Hematopoietic multipotent progenitor cell treated with erythropoietin and hydrocortisone succinate and interleukin-3 and kit ligand, for 6 days (in vitro differentiated cells): ENCODE results near the gene HNRNPR.
"Not testable (repeated sequence)": the region's sequence is repeated elsewhere in the genome, so short reads cannot be mapped to it uniquely, and the experiment has no call there.

Experiments
- DNase-seq: peaks from one replicate; pipeline ENCODE4 v3.0.0-alpha.2; 2015

Gene HNRNPR

DNA sequence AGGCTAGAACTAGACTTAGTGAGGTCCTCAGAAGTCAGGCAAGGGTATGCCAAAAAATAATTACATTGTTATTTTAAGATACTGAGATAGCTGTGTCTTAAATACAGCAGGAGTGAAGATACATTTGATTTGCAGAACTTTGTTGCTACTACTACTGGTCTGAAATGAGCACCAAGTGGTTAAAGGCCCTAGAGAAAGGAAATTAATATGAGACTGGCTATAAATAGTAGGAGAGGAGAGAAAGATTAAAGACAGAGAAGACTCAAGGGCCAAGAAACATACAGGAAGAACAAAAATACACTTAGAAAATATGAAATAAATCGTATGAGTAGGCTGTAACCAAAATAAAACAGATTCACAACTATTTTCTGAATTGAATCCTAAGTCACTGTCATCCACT is 21.3 kb downstream of the HNRNPR start:
- no peak for DNase-seq

DNA sequence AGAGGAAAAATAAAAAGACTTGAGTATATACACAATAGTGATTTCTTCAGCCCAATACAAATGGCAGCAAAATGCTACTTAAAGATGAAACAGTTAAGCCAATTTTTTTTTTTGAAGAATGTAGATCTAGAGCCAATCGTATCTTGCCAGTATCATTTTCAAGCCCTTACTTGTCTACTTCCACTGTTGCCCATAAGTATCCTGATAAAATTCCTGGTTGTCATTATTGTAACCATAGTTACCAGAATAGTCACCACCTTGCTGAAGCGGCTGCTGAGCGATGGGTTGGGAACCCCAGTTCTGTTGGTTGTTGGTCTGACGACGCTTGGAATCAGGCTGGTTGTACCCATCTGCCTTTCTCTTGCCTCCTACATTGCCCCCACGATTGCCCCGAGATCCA is 33.8 kb downstream of the HNRNPR start:
- DNase-seq, result not testable (repeated sequence)

DNA sequence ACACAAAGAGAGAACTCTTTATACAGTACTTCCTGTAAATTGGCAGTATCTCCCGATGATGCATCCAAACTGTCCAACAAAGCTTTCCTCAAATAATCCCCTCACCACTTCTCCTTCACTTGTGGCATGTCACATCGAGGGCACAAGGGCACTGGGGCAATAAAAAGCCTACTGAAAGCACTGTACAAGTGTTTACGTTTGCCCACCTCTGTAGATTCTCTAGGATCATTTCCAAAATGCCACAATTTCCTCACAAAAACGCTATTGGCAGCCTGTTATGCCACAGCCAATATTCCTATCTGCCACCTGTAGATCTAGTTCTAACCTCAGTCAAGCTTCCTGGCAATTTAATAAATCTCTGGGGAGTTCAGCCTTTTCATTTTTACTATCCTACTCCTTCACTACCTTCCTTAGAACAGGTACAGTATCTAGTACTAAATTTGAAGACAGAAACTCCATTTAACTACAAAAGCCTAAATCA is 39.9 kb downstream of the HNRNPR start:
- DNase-seq, result no peak

DNA sequence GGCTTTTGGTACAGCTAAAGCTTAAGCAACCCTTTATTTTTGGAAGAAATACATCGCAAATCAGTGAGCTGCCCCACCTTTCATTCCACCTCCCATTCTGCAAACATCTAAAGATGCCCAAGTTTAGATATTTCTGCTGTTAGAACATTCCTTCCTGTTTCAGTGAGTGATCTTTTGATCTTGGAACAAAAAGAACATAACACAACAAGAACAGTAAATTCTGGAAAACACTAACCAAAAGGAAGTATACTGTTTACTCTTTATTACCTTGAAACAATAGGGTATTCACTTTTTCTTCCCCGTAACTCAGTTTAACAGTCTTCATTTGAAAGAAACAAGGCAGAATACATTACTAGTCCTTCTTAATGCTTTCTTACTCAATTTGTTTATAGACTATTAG is 40.6 kb downstream of the HNRNPR start:
- no peak for DNase-seq

DNA sequence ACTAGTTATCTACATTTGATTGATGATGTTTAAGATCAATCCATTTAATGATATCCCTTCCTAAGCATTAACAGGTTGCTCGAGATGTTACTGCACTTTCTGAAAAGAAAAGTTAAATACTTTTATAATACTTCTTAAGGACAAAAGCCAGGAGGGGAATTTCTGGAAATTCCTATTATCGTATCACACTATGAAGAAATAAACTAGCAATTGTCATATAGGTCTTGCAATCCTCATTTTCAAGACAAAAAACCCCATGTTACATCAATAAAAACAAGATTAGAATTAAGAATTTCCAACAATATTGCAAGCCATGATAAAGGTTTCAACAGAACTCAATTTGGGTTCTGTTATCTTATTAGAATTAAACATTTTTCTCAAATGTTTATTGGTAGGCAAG is 47.2 kb downstream of the HNRNPR start:
- DNase-seq, result no peak

DNA sequence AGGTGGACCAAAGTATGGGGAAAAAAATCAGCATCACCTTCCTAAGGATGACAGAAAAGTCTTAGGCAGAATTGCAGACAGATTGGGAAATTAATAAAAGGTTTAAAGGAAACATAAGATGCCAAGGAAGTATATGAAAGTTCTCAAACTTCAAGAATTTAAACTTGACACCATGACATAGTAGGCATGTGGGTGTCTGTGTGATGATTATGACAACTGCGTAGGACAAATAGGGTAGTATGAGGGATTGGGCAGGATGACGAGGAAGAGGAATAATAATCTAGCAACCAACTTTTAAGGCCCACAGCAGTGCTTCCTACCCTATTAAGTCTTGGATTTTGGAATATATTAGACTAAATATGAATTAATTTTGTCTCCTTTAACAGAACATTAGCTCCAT is 52.4 kb downstream of the HNRNPR start:
- no peak for DNase-seq

DNA sequence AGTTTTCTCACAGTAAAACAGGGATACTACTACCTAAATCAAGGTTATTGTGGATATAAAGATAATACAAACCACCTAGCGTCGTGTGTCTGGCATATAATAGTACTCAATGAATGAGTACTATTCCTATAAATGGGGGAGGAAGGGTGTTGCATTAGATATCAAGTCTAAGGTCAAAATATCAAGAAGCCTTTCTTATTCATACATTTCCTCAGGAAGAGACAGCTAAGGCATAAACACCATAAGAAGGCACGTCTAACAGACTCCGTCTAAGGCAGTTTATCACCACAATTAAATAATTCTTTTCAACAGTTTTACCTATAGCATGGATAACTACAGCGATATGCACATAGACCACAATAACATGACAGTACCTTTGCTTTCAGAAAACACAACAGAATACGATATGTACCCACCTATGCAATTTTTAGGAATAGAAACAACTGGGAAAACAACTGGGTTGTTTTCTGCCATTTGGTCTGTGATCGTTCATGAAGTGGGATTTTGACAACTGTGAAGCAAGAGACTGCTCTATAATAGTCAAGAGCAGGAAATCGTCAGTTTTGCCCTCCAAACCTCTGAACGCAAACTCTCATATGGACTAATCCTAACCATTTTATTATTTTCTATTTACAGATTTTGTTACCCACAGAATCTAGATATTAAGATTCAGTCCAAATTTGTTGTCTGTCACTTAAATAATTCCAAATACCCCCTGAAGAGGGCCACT is 53.1 kb downstream of the HNRNPR start:
- DNase-seq, result no peak

DNA sequence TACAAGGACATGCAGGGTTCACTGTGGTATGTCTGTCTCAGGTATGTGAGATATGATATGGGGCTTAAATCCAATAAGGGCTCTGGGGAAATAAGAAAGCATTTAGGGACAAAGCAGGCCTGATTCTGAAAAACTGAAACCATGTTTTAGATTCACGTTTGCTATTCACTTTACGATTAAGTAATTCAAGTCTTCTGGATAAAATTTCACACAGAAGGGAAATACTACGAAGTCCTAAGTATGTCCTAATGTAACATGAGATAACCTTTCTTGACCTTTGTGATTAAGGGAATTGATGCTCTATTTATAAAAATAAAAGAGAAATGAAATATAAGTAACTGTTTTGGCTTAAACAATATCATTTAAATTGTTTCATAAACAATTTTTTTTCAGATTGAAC is 55.4 kb downstream of the HNRNPR start:
- no peak for DNase-seq

DNA sequence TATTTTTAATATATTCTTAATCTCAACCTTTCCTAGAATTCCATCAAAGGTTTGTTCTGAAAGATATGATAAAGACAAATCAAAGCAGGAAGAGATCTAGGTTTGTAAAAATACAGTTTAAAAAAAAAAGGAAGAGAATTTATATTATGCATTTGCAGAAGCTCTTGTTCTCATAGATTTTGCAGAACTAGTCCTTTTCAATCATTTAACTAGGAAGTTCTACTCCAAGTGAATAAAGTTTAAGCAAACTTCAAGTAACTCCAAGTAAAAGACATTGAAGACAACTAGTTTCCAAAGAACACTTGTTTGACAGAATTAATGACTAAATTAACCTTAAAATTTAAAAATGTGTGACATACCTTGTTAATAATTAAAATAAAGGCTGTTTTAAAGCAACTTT is 55.9 kb downstream of the HNRNPR start:
- no peak for DNase-seq

DNA sequence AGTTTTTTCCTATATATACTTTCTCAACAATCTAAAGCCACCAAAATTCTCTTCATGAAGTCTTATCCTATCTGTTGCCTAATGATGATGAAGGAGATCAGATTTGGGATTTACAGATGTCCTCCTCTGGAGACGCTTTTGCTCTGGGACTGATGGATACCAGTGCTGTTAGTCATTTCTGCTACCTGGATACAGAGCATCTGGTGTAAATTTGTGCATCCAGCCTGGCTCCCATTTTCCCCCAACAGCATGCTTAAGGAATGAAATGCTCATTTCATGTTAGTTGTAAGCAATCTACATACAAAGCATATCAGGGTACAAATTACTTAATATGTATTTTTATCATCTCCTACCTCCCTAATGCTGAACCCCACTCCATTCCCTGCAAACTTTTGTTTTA is 57.7 kb downstream of the HNRNPR start:
- DNase-seq, result no peak

DNA sequence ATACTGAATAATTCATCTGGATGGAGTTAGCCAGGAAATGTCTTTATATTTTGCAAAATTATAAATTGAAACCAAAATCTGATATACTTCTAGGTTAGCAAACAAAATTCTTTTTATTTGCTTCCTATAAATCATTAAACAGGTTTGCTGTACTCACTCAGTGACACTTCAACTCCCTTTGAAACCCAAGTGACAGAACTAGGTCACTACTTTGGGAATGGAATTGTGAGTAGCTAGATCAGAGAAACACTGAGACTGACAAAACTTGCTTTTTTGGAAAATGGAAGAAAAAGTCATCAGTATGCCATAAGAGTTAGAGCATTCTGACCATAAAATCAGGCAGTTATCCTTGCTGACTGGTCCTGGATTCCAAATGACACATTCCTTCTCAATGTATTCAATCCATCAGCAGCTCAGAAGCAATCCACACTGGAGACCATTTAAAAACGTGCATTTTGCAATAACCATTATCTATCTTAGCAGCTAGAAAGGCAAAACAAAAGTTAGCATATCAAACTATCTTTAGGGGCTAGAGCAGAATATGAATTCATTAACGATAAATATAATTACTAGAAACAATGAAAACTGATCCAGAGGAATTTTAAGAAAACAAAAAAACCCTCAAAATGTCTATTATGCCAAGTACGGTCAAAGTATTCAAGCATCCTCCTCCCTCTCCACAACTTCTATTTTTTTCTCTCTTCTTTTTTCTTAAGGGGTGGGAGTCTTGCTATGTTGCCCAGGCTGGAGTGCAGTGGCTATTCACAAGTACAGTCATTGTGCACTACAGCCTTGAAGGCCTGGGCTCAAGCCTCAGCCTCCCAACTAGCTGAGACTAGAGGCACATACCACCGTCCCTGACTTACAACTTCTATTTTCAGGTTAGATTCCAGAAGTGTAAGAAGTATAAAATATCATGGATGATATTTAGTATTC is 60.1 kb downstream of the HNRNPR start:
- DNase-seq, result no peak

DNA sequence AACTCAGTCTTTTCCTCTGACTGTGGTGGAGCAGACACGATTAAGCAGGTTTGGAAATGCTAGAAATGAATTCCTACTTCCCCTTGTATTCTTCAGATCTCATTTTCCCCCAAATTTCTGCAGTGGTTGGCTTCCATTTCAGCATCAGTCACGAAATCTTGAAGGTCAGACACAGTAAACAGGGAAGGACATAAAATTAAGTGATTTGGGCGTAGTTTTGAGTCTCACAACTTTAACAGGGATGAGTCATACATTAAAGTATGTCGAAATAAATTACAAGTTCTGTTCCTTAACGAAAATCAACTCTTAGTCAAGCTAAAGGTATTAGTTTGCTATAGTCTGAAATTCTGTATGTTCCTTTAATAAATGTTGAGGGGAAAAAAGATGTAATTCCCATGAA is 61.1 kb downstream of the HNRNPR start:
- no peak for DNase-seq

DNA sequence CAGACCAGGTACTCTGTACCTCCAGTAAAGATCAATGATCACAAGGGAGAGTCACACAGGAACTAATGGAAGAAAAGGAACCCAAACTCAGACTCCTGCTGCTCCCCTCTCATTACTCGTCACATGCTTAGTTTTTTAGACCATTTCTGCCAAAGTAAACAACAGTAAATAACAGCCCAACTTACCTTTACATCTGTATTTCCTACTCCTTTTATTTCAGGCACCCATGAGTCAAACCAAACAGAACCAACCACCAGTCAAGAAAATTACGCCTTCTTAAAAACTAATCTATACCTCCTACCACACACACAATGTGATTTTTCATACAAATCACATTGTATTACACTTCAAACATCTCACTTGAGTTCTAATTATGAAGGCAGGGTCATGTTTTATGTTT is 65.4 kb downstream of the HNRNPR start:
- DNase-seq, result no peak

DNA sequence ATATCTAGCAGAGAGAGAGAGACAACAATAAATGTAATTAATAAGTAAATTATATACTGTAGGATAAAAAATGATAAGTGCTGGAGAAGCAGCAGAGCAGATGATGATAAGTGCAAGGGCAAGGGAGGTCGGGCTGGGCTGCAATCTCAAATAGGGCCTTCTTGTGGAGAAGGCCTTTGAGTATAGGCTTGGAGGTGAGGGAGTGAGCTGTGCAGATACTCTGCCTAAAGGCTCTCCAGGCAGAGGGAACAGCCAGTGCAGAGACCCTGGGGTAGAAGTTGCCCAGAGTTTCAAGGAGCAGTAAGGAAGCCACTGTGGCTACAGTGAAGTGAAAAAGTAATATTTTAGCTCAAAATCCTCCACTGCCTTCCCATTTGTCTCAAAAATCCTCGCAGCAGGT is 67.6 kb downstream of the HNRNPR start:
- DNase-seq, result peak; percentile 22

DNA sequence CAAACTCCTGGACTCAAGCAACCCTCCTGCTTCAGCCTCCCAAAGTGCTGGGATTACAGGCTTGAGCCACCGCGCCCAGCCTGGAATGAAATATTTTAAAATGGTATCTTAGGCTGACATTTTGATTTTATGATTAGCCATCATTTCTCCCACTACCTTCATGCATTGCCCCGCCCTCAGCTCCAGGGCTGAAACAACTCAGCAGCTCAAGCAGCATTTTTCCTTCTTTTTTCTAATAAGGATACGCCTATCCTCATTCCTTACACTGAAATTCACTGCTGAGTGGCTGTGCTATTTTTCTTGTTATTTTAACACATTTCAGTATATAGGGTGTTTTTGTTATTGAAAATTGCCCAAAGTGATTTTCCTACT is 70.0 kb downstream of the HNRNPR start:
- DNase-seq, result no peak

DNA sequence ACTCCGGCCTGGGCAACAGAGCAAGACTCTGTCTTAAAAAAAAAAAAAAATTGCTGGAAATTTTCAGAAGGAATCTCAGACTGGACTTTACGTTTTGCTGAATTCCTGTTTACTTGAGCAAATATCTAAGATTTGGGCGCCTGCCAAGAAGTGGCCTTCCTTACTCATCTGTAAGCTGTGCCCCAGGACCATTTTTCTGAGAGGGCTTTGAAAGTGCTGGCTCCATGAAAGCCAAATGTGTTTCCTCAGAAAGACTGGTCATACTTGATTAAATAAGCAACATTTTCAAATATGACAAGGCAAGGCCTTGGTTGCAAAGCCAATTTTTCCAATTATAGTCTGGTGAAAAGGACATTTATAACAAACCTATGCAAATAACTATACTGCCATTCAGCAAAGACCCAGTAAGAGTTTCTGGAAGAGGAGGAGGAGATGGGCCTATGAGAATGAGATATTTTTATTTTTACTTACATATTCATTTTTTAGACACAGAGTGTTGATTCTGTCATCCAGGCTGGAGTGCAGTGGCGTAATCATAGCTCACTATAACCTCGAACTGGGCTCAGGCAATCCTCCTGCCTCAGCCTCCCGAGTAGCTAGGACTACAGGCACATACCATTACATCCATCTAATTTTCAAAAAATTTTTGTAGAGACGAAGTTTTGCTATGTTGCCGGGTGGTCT is 70.5 kb downstream of the HNRNPR start:
- DNase-seq, result no peak

DNA sequence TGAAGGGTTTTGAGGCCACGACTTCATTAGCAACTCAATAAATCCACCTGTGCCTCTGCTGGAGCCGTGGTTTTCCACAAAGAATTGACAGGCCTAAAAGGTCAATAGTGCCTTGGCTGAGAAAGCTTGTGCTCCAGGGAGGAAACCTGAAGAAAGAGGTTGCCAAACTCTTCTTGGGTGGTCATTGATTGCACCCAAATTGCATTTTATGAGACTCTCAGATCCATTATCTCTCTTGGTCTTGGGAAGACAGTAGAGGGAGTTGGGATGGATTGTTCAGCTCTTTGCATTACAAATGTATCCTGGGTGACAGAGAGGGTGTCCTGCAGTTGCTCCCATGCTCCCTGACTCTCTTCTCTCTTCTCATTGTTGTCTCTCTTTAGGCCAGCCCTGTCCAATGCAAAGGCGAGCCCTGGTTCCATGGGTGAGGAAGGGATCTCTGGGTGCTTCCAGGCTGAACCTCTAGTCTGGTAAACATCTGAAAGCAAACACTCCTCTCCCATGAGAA is 80.7 kb downstream of the HNRNPR start:
- DNase-seq, result no peak

DNA sequence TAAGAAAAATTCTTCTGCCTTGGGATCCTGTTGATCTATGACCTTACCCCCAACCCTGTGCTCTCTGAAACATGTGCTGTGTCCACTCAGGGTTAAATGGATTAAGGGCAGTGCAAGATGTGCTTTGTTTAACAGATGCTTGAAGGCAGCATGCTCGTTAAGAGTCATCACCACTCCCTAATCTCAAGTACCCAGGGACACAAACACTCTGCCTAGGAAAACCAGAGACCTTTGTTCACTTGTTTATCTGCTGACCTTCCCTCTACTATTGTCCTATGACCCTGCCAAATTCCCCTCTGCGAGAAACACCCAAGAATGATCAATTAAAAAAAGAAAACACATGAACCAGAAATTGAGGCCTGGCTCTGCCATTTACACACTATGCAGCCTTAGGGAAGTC is 86.0 kb downstream of the HNRNPR start:
- not testable (repeated sequence) for DNase-seq

DNA sequence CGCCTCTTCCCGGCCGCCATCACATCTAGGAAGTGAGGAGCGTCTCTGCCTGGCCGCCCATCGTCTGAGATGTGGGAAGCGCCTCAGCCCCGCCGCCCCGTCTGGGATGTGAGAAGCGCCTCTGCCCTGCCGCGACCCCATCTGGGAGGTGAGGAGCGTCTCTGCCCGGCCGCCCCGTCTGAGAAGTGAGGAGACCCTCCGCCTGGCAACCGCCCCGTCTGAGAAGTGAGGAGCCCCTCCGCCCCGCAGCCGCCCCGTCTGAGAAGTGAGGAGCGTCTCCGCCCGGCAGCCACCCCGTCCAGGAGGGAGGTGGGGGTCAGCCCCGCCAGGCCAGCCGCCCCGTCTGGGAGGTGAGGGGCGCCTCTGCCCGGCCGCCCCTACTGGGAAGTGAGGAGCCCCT is 86.7 kb downstream of the HNRNPR start:
- not testable (repeated sequence) for DNase-seq
